ENCODE measurements around the gene AGBL5.

GRCh38 chr2:27039871-27040270, 11.6 kb upstream of the AGBL5 start:
- TF ChIP-seq CTCF (IDR thresholded peaks at IDR 0.05; ENCODE audit: borderline replicate concordance, extremely low read depth, low read length, poor library complexity, severe bottlenecking) (no peak), EZH2 (IDR thresholded peaks at IDR 0.05; ENCODE audit: borderline replicate concordance, low read depth, low read length, severe bottlenecking) (no peak)

All from DND-41 (cell line).